ENCODE results near the gene PLEKHG3. TPM values are rescaled to one million over a fixed set of nuclear protein-coding genes. Genes with fewer than 3 reads are reported as not detected.

The PLEKHG3 gene
- total RNA-seq, 1 donor = 11.2 TPM

DNA sequence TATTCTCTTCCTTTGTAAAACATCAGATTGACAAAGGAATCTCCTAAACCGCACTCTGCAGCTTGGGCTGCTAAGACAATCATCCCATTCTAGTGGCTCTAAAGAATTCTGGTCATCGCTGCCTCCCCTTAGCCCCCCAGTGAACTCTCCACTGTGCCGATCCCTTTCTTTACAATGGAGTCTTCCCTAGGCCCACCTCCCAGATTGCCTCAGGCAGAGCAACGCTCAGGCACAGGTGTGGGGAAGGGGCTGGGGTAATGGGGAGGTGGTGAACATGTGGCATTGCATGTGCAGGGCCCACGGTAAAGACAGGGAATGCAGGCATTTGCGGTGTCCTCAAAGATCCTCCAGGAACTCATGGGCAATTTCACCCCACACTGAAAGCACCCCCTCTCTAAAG lies 86.3 kb downstream of the PLEKHG3 start:
- H3K4me3 ChIP-seq (ENCODE audit: low read depth, low read length) = no peak overlapping the region
- TF ChIP-seq, protein P1, sequence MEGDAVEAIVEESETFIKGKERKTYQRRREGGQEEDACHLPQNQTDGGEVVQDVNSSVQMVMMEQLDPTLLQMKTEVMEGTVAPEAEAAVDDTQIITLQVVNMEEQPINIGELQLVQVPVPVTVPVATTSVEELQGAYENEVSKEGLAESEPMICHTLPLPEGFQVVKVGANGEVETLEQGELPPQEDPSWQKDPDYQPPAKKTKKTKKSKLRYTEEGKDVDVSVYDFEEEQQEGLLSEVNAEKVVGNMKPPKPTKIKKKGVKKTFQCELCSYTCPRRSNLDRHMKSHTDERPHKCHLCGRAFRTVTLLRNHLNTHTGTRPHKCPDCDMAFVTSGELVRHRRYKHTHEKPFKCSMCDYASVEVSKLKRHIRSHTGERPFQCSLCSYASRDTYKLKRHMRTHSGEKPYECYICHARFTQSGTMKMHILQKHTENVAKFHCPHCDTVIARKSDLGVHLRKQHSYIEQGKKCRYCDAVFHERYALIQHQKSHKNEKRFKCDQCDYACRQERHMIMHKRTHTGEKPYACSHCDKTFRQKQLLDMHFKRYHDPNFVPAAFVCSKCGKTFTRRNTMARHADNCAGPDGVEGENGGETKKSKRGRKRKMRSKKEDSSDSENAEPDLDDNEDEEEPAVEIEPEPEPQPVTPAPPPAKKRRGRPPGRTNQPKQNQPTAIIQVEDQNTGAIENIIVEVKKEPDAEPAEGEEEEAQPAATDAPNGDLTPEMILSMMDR (IDR thresholded peaks at IDR 0.05; ENCODE audit: insufficient read depth, low read depth, low read length) = no peak

DNA sequence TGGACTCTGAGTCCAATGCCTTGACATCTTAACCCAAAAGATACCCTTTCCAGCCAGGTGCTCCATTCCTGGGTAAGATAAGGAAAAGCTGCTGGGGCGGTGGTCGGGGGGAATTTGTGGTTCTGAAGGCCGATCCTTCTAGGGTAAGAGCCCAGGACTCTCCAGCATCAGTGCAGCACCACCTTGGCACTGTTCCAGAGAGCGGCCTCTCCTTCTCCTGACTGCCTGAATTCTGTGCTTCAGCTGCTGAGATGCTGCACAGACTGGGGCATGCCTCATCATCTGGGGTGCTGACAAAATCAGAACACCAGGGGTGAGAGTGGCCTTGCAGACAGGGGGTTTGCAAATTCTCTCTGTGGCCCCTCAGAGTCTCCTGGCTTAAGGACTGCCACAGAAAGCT lies 88.0 kb downstream of the PLEKHG3 start:
- TF ChIP-seq, protein P1 (IDR thresholded peaks at IDR 0.05; ENCODE audit: insufficient read depth, low read depth, low read length) = no peak
- no peak for DNase-seq (ENCODE audit: low read depth)

More for the DNA sequence above, 86.3 kb downstream of the PLEKHG3 start:
- DNase-seq (ENCODE audit: low read depth) = no peak

DNA sequence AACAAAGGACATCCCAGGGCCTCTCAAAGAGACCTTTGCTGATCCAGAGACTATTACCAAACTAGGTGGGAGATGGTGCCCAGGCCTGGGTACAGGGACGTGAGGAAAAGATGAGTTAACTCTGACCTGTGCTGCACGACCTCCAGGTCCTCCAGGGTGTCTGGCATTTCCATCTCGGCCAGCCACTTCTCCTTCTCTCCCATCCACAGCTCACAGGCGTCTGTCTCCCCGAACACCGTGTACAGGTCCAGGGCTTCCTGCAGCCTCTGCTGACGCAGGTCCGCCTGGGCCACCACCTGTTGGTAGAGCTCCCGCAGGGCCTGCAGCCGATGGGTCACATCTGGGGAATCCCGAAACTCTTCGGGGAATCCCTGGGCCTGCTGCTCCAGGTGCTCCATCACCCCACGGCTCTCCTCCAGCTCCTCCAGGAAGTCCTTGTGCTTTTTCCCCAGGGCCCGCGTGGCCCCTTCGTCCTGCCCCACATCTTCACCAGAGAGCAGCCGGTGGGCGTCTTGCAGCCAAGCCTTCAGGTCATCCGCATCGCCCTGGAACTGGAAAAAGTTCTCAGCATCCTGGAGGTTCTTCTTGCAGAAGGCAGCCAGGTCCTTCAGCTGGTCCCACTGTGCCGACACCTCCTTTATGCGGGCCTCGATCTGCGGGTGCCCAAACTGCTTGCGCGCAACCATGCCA lies 88.8 kb downstream of the PLEKHG3 start:
- TF ChIP-seq, protein P1 (IDR thresholded peaks at IDR 0.05; ENCODE audit: insufficient read depth, low read depth, low read length) = no peak
- no peak overlapping the region for H3K4me3 ChIP-seq (ENCODE audit: low read depth, low read length)
- DNase-seq (ENCODE audit: low read depth) = no peak

More for the DNA sequence above, 88.0 kb downstream of the PLEKHG3 start:
- no peak overlapping the region for H3K4me3 ChIP-seq (ENCODE audit: low read depth, low read length)

DNA sequence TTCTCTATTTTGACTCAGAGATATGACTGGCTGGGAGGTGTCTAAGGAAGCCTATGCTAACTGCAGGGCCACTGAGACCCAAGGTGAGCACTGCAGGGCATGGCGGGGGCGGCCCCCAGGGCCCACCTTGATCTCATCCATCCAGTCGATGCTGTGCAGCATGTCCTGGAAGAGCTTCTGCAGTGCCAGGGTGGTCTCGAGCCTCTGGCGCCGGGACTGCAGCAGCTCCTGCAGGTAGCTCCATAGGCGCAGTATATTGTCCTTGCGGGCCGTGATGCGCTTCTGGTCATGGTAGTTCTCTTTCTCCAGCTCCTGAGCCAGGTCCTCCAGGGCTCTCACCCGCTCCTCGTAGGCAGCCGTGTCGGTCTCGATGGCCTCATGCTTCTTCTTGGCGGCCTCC lies 91.0 kb downstream of the PLEKHG3 start:
- no peak overlapping the region for H3K4me3 ChIP-seq (ENCODE audit: low read depth, low read length)
- DNase-seq (ENCODE audit: low read depth) = no peak
- TF ChIP-seq, protein P1 (IDR thresholded peaks at IDR 0.05; ENCODE audit: insufficient read depth, low read depth, low read length) = no peak

DNA sequence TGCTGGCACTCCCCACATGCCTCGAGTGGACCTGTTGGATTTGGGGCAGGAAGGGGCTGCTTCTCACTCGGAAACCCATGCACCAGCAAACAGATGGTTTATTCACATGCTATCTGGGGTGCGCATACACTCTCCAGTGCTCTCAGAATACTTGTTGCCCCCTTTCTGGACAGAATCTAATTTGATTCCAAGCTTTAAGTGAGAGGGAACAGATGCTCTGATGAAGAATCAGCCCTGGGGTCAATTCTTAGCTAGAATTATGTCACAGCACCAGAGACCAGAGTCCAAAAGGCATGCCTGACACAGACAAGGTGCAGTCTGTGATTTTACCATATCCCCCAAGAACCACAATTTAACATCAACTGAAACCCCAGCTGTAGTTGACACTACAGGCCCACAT lies 91.7 kb downstream of the PLEKHG3 start:
- TF ChIP-seq, protein P1 (IDR thresholded peaks at IDR 0.05; ENCODE audit: insufficient read depth, low read depth, low read length) = no peak
- no peak for DNase-seq (ENCODE audit: low read depth)
- no peak overlapping the region for H3K4me3 ChIP-seq (ENCODE audit: low read depth, low read length)

DNA sequence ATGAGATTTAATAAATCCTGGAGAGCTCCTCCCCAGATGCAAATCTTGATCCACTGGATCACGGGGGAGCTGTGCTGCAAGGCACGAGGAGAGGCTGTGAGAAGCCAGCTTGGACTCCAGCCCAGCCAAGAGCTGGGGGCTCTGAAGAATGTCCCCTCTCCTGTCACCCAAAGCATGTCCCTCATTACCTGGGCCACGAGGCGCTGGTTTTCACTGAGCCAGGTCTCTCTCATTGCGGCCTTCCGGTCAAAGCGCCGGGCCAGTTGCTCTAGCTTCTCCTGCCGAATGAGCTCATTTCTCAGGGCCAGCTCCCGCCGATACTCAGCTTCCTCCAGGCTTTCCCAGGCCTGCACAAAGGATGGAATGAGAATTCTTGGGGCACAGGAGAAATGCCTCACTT lies 92.1 kb downstream of the PLEKHG3 start:
- H3K4me3 ChIP-seq (ENCODE audit: low read depth, low read length) = no peak overlapping the region
- TF ChIP-seq, protein P1 (IDR thresholded peaks at IDR 0.05; ENCODE audit: insufficient read depth, low read depth, low read length) = no peak

DNA sequence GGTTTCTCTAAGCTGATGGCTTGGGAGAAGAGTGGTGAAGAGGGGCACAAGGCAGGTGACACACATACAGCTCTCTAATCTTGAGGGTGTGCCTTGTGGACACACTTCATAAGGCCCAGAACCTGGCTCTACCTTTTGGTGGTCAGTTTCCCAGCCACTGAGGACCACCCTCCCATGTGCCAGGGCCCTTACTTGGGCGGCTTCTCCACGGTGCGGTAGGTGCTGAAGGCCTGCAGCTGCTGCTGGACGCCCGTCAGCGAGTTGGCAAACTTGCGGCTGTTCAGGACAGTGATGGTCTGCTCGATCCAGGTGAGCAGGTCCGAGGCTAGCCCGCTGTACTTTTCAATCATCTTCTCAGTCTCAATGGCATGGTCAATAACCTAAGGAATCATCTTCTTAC lies 95.3 kb downstream of the PLEKHG3 start:
- DNase-seq (ENCODE audit: low read depth) = no peak
- TF ChIP-seq, protein P1 (IDR thresholded peaks at IDR 0.05; ENCODE audit: insufficient read depth, low read depth, low read length) = no peak
- H3K4me3 ChIP-seq (ENCODE audit: low read depth, low read length) = no peak overlapping the region

More for the DNA sequence above, 92.1 kb downstream of the PLEKHG3 start:
- DNase-seq (ENCODE audit: low read depth) = no peak
